ENCODE data around the gene LSM5. TPM values are rescaled to one million over a fixed set of nuclear protein-coding genes. Genes with fewer than 3 reads are reported as not detected.
"Not testable (repeated sequence)": the region's sequence is repeated elsewhere in the genome, so short reads cannot be mapped to it uniquely, and the experiment has no call there.

LSM5 gene
- total RNA-seq, 1 donor from 2014 or later: 28.9 TPM

DNA sequence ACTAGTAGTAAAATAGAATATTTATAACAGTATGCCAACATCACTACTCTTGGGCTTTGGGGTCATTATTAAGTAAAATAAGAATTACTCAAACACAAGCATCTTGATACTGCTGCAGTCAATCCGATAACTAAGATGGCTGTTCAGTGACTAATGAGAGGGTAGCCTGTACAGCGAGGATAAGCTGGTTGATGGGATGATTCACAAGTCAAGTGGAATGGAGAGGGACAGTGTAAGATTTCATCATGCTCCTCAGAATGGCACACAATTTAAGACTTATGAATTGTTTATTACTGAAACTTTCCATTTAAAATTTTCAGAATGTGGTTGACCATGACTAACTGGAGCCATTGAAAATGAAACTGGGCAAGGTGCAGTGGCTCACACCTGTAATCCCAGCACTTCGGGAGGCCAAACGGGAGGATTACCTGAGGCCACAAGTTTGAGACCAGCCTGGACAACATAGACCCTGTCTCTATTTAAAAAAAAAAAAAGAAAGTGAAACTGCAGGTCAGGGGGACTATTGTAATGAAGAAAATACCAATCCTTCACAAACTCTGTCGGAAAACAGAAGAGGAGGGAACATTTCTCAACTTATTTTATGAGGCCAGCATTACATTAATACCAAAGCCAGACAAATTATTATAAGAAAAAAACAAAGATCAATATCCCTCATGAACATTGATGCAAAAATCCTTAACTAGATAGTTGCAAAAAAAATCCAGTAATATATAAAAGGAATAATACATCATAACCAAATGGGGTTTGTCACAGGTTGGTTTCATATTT, 16.3 kb upstream of the LSM5 start:
- DNase-seq (ENCODE audit: low spot score in 2 of 2): no peak
- FAIRE-seq: no peak

DNA sequence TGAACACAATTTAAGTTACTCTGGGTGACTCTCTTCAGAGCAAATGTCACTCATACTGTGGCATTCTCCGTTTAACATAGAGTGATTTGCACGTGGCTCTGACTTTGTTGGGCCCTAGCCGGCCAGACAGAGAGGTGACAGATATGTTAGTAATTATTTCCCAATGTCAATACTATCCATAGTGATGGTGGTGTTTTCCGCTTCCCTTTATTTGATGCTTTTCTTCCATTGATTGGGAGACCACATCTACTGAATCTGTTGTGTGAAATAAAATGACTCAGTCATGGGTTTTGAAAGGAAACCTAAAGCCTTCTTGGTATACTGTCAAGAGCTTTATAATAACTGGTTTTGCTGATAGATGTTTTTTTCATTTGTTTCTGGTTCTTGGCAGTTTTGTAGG, 12.5 kb upstream of the LSM5 start:
- DNase-seq (ENCODE audit: low spot score in 2 of 2): no peak
- FAIRE-seq: no peak

DNA sequence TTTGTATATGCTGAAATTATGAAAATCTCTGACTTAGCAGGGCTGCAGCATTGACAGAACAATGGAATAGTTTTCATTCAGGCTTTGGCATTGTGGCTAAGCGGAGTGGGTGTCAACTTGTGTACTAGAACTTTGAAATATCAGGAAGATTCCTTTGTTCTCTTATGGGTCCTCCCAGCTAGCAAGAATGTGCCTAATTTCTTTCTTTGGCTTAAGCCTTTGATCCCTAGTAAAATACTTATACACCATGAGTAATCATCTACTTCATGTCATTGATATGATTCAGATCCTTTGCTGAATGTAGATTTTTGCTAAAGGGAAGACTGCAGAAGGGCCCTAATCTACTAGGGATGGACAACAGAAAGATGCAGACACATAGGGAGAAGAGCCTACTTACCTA, 11.3 kb upstream of the LSM5 start:
- DNase-seq (ENCODE audit: low spot score in 2 of 2) (no peak), FAIRE-seq (no peak)

DNA sequence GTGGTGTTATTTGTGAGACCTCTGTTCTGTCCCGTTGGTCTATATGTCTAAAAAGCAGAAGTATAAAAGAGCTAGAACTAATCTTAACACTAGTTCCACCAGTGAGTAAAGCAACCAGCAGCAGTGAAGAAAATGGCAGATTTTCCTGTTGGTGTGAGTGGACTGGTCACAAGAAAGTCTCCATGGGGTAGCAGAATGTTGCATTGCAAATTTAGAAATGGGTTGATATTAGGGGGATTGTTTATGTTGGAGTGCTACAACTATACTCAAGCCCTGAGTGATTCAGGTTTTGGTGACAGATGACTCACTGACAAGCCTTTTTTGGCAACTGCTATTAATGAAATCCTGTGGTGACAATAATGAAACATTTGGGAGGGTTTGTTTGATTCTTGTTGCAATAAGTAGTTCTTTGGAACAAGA, 10.8 kb upstream of the LSM5 start:
- FAIRE-seq (no peak), DNase-seq (ENCODE audit: low spot score in 2 of 2) (no peak)

- not testable (repeated sequence) for DNase-seq (ENCODE audit: low spot score in 2 of 2); FAIRE-seq
These were observed 10.0 kb upstream of the LSM5 start for GRCh38 chr7:32500216-32500615.

- FAIRE-seq; DNase-seq (ENCODE audit: low spot score in 2 of 2): not testable (repeated sequence)
These were observed 9.6 kb upstream of the LSM5 start for GRCh38 chr7:32499755-32500154.

DNA sequence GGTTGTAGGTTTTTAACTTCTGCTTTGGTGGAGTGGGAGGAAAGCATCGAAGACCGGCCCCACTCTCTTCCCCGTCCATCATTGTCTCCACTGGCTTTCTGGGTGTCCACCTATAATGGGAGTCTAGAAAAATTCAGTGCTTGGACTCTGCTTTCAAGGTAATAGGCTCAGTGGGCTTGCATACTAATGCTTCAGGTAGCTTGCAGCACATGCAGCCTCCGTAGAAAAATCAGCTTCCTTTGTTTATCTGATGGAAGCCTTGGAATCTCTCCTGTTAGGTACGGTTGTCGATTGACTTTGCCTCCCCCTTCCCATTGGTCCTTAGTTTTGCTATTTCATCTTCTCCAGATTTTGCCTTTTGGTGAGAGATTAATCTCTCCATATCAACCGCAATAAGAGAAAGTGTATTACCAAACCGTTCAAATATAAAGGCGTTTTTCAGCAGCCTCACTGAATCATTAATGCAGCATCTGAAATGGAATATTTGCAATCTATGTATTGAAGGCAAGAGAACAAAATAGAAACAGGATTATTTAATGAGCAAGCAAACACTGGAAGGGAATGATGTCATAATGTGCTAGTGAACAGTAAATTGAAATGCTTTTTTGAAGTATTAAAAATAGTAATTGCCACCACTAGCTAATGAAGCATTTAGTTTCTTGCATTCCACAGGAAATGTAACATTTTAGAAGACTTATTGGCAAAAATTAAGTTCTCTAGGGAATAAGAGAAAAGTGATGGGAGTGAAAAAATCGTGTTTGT, 6.1 kb upstream of the LSM5 start:
- no peak for FAIRE-seq
- peak in 1 of 2 donors; percentile 19 for DNase-seq (ENCODE audit: low spot score in 2 of 2)

DNA sequence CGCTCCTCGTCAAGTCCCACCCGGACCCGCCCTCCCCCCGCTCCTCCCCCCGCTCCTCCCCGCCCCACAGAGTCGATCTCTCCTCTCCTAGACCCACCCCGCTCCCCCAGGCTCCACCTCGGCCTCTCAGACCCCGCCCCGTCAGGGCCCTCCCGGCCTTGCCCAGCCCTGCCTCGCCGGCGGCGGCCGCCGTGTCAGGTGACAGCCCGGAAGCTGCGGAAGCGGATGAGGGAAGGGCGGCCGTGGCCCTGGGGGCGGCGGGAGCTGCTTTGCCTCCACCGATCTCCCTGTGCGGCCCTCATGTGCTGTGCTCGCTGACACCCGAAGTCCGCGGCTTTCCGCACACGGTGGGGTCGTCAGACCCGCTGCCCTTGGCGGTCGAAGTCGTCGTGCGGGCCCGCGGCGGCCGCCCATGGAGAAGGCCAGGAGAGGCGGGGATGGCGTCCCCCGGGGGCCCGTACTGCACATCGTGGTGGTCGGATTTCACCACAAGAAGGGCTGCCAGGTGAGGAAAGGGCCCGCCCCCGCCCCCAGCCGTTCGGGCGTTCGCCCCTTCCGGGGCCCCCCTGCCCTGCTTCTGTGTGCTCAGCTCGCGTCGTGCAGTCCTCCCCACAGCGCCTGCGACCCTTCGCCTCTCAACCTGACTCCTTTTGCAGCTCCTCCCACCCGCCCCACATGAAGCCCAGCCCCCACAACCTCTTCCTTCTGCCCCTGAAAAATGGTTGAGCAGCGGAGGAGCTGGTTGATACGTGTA, 5.3 kb upstream of the LSM5 start, which contains the start of gene AVL9:
TSS of gene AVL9 (plus strand) at position 192 of the 754 bp plus-strand sequence. CDS start at position 413, 221 bp downstream.
- no peak for FAIRE-seq

DNA sequence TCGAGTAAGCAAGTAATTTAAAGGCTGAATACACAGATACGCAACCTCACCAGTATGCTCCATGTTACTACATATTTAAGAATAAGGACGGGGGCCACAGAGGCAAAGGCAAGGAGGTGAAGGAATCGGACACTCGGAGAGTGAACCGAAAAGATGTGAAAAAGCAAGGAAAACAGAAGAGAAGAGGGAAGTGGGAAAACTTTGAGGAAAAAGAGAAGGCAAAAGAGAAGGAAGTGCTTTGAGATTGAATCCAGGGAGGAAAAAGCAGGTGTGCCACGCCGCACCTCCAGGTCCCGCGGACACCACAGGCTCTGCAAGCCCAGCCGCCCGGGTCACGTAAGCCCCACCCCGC, 4.7 kb upstream of the LSM5 start:
- DNase-seq (ENCODE audit: low spot score in 2 of 2) (no peak), FAIRE-seq (no peak)

More for the DNA sequence above, 5.3 kb upstream of the LSM5 start, which contains the start of gene AVL9:
- DNase-seq (ENCODE audit: low spot score in 2 of 2): peak; percentile 95 to 97

DNA sequence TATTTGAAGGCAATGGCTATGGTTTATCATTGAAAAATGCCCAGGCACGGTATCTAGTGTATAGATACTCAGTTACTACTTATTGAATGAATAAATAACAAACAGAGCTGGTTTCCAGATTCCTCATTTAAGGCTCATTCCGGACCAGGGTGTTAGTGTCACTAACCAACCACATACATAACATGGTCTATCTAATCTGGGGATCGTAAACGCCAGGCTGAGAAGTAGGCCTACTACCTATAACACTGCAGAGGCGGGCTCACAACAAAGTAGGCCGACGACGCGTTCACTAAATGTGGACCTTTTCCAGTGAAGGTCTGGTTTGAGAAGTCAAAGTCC, 423 bp downstream of the LSM5 start:
- no peak for FAIRE-seq

GRCh38 chr7:32481921-32482320, 8.3 kb downstream of the LSM5 start:
- FAIRE-seq (no peak), DNase-seq (ENCODE audit: low spot score in 2 of 2) (no peak)

More for the DNA sequence above, 423 bp downstream of the LSM5 start:
- DNase-seq (ENCODE audit: low spot score in 2 of 2): no peak

DNA sequence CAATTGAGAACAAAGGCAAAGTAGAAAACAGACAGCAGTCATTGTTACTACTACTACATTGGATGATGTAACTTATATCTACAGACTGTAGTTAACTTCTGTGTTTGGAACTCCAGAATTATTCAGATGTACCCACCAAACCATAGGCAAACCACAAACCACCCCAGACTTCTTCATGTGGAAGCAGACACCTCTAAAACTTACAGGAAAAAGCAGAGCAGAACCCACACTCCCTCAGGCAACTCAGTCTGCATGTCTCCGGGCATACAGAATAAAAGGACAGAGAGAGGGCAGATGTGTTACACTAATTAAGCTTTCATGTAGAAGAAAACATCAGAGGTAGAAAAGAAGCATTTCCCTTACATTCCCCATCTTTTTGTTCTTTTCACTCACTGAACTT, 9.0 kb downstream of the LSM5 start:
- FAIRE-seq (no peak), DNase-seq (ENCODE audit: low spot score in 2 of 2) (no peak)

DNA sequence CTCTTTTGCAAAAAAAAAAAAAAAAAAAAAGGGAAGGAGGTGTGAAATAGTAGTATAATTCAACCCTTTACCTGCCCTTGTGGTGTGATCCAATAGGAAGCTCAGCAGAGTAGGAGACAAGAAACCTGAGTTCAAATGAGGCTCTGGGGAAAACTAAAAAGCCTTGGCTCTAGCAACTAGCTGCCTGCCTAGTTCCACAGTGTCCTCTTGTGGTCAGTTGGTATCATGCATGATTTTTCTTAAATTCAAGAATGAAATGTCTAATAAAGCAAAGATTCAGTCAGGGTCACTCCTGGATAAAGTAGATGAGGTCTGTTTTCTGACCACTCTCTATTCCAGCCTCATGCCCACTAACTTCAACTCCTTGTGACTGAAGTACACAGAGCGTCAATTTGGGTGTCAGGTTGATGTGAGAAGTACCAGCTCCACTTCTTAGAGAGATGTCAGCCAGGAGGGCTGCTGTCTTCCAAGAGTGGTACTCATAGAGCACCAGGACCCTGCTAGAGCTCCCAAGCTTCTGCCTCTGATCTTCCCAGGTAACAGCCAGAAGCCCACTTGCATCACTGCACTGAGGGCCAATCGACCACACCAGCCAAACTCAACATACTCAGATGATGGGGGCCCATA, 10.5 kb downstream of the LSM5 start:
- DNase-seq (ENCODE audit: low spot score in 2 of 2) (peak in 1 of 2 donors; percentile 31), FAIRE-seq (no peak)

- FAIRE-seq (no peak), DNase-seq (ENCODE audit: low spot score in 2 of 2) (no peak)
These were observed 12.6 kb downstream of the LSM5 start for GRCh38 chr7:32477649-32477980.

- FAIRE-seq (no peak), DNase-seq (ENCODE audit: low spot score in 2 of 2) (no peak)
These were observed 13.1 kb downstream of the LSM5 start for GRCh38 chr7:32476816-32477648.

GRCh38 chr7:32474008-32474407, 16.2 kb downstream of the LSM5 start:
- no peak for FAIRE-seq

GRCh38 chr7:32472015-32472414, 18.2 kb downstream of the LSM5 start:
- FAIRE-seq (no peak), DNase-seq (ENCODE audit: low spot score in 2 of 2) (no peak)

More at GRCh38 chr7:32474008-32474407, 16.2 kb downstream of the LSM5 start:
- no peak for DNase-seq (ENCODE audit: low spot score in 2 of 2)

GRCh38 chr7:32470871-32471270, 19.3 kb downstream of the LSM5 start:
- DNase-seq (ENCODE audit: low spot score in 2 of 2) (no peak), FAIRE-seq (no peak)

DNA sequence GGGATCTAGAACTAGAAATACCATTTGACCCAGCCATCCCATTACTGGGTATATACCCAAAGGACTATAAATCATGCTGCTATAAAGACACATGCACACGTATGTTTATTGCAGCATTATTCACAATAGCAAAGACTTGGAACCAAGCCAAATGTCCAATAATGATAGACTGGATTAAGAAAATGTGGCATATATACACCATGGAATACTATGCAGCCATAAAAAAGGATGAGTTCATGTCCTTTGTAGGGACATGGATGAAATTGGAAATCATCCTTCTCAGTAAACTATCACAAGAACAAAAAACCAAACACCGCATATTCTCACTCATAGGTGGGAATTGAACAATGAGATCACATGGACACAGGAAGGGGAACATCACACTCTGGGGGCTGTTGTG, 20.2 kb downstream of the LSM5 start:
- not testable (repeated sequence) for FAIRE-seq

More for the DNA sequence above, 20.2 kb downstream of the LSM5 start:
- not testable (repeated sequence) for DNase-seq (ENCODE audit: low spot score in 2 of 2)
